WI38 (cell line): ENCODE measurements around the gene CEACAM18.

ENCODE experiments used
- H3K4me3 ChIP-seq: 2 replicates; pipeline ENCODE4 v1.5.1; 2011; ENCODE audit warnings: low read depth, mild to moderate bottlenecking, control low read depth, low read length
- TF ChIP-seq, protein P1 (sequence below): IDR thresholded peaks from 2 replicates; pipeline ENCODE4 v1.5.1; 2012; ENCODE audit warnings: low read depth, mild to moderate bottlenecking, control low read depth, low read length

CEACAM18 gene

DNA sequence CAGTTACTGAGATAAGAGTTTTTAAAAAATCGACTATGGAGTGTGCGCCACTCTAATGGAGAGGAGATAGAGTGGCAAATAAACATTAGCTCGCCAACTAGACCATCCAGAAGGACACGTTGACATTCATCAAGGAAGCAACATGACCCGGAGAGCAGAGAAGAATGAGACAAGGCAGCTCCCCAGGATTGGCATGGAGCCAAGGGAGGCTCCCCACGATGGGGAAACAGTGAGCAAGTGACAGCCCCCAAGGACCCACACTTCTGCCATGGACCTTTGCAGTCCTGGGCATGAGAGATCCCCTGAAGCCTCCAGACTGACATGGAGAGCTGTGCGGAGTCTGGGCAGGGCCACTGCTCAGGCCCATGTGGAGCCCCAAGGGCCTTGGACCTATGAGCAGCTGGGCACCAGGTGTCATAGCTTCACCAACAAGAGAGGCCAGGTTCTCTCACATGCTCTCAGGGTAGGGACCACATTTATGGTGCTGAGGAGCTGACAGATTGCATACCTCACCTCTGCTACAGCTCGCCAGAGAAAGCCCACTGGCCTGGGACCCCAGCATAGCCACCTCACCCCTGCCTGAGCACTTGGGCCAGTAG lies 46.4 kb downstream of the CEACAM18 start:
- H3K4me3 ChIP-seq: no peak overlapping the region
- TF ChIP-seq, protein P1, sequence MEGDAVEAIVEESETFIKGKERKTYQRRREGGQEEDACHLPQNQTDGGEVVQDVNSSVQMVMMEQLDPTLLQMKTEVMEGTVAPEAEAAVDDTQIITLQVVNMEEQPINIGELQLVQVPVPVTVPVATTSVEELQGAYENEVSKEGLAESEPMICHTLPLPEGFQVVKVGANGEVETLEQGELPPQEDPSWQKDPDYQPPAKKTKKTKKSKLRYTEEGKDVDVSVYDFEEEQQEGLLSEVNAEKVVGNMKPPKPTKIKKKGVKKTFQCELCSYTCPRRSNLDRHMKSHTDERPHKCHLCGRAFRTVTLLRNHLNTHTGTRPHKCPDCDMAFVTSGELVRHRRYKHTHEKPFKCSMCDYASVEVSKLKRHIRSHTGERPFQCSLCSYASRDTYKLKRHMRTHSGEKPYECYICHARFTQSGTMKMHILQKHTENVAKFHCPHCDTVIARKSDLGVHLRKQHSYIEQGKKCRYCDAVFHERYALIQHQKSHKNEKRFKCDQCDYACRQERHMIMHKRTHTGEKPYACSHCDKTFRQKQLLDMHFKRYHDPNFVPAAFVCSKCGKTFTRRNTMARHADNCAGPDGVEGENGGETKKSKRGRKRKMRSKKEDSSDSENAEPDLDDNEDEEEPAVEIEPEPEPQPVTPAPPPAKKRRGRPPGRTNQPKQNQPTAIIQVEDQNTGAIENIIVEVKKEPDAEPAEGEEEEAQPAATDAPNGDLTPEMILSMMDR: no peak

DNA sequence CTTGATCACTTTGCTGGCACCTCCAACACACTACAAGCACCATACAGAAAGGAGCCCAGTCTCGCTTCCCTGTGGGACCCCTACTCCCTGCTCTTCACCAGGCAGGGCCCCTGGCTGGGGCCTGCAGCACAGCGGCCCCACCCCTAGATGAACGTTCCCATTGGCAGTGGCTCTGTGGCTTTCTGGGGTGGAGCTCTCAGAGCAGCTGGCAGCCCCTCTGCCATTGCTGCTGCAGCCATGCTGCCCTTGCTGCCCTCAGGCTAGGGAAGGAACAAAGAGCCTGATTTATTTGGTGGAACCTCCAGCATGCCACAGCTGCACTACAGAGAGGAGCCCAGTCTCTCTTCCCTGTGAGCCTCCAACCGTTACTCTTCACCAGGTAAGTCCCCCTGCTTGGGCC lies 47.3 kb downstream of the CEACAM18 start:
- TF ChIP-seq, protein P1: no peak
- no peak overlapping the region for H3K4me3 ChIP-seq

- H3K4me3 ChIP-seq: no peak overlapping the region
- TF ChIP-seq, protein P1: no peak
Measured at GRCh38 chr19:51529301-51529700, 51.0 kb downstream of the CEACAM18 start.

DNA sequence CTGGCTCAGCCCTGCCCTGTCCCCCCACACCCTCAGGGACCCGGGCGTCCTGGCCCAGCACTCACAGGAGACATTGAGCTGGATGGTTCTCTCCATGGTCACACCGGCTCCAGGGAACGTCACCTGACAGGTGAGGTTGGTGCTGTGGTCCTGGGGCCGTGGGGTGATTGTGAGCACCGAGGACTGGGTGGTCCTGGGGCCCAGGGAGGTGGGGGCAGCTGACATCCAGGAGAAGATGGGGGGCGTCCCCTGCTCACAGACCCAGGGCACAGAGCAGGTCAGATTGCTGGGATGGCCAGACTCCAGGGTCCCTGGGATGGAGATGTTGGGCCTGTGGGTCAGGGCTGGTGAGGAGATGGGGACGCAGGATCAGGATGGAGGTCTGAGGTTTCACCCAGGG lies 52.3 kb downstream of the CEACAM18 start:
- TF ChIP-seq, protein P1: no peak
- no peak overlapping the region for H3K4me3 ChIP-seq

- H3K4me3 ChIP-seq: no peak within 1 kb of the TSS
- TF ChIP-seq, protein P1: no peak
Measured at GRCh38 chr19:51531349-51532315, 53.3 kb downstream of the CEACAM18 start, which contains the start of gene SIGLEC6. SIGLEC6 (minus strand) TSS chr19:51531670; CDS start chr19:51531648, 22 bp downstream.

DNA sequence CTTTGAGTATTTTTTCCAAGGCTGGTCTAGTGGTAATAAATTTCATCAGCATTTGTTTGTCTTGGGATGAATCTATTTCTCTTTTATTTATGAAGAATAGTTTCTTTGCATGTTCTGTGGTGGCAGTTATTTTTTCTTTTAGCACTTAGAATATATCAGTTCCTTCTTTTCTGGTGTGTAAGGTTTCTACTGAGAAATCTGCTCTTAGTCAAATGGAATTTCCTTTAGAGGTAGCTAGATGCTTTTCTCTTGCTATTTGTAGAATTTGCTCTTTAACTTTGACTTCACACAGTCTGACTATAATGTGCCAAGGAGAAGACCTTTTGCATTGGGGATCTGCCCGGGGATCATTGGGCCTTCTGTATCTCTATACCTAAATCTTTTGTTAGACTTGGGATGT lies 57.2 kb downstream of the CEACAM18 start:
- TF ChIP-seq, protein P1: no peak
- H3K4me3 ChIP-seq: no peak overlapping the region
